Memory B cell (primary cell): Measurements from ENCODE around the gene RAPGEF2.

Experiments used
- ATAC-seq: fragments of 150-1000 bp; cut with Tn5 transposase; 2 replicates; pipeline ENCODE4 v1.10.0; 2021; ENCODE audit warnings: low read depth, mild to moderate bottlenecking, moderate library complexity
- DNase-seq, 2 donors: peaks; one replicate each; pipeline ENCODE4 v3.0.0; 2022; ENCODE audit warnings: low spot score in 2 of 2
- H3K27ac Mint-ChIP-seq: one replicate; pipeline ENCODE4 v1.8.0; 2022; ENCODE audit warnings: mild to moderate bottlenecking, moderate library complexity, mixed read lengths
- H3K27me3 Mint-ChIP-seq: one replicate; pipeline ENCODE4 v1.8.0; 2022; ENCODE audit warnings: mixed read lengths
- H3K36me3 Mint-ChIP-seq: one replicate; pipeline ENCODE4 v1.8.0; 2022; ENCODE audit warnings: mild to moderate bottlenecking, mixed read lengths
- H3K4me1 Mint-ChIP-seq: one replicate; pipeline ENCODE4 v1.8.0; 2022; ENCODE audit warnings: mixed read lengths
- H3K4me3 Mint-ChIP-seq: one replicate; pipeline ENCODE4 v1.8.0; 2022; ENCODE audit warnings: mild to moderate bottlenecking, moderate library complexity, mixed read lengths
- H3K9me3 Mint-ChIP-seq: one replicate; pipeline ENCODE4 v1.8.0; 2022; ENCODE audit warnings: mixed read lengths

Gene RAPGEF2

DNA sequence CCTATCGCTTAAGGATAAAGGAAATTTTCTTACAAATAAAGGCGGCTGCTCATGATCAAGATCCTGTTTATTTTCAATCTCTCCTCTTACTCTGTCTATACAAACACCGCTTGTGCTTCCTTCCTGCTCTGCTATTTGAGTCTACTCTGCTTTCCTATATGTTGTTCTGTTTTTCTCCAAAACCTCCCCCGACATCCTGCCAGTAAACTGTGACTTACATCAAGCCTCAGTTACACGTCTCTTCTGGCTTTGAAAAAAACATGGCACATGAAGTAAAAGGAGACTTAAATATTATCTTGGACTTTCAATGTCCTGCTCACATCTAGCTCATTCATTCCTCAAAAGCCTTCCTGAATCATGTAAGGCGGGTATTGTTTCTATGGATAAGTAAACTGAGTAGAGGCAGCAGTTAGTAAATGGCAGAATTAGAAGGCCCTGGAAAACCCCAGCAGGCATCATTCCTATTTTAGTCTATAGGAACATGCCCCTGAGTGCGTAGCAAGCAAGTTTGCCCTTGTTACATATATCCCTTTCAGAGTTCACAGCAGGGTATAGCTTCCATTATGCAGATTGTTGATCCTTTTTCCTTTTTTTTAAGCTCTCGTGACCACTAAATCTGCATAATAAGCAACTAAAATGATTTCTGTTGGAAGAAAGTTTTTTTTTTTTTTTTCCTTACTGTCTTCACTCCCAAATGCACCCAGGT is 280.1 kb downstream of the RAPGEF2 start:
- no peaks in the 10 kb centered on the region for H3K36me3 Mint-ChIP-seq

DNA sequence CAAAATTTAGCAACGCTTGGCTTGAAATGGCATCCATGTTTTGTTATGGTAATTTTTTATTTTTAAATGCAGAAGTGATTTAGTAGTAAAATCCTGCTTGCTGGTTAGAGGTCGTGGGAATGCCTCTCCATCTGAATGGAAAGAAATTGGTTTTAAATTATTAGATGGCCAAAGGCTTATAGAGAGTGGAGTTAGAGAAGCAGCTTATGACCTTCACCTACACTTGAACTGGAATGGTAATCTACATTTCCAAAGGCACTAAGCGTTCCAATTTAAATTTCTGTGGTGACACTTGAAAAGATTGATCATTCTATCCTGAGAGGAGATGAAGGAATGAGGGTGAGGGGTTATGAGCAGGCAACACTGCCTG is 280.7 kb downstream of the RAPGEF2 start:
- peaks cover 4% of the 10 kb centered on the region for H3K27me3 Mint-ChIP-seq
- no peak overlapping the region for H3K4me3 Mint-ChIP-seq
- H3K9me3 Mint-ChIP-seq, result peaks cover 8% of the 10 kb centered on the region
- no peak for DNase-seq
- no peaks in the 10 kb centered on the region for H3K36me3 Mint-ChIP-seq
- no peaks in the 10 kb centered on the region for H3K4me1 Mint-ChIP-seq
- H3K27ac Mint-ChIP-seq, result no peak overlapping the region
- no peak for ATAC-seq

More for the DNA sequence above, 280.1 kb downstream of the RAPGEF2 start:
- DNase-seq (no peak), ATAC-seq (no peak)
- H3K27me3 Mint-ChIP-seq, result peaks cover 4% of the 10 kb centered on the region
- no peaks in the 10 kb centered on the region for H3K4me1 Mint-ChIP-seq
- peaks cover 8% of the 10 kb centered on the region for H3K9me3 Mint-ChIP-seq
- H3K4me3 Mint-ChIP-seq, result no peak overlapping the region
- H3K27ac Mint-ChIP-seq, result no peak overlapping the region

DNA sequence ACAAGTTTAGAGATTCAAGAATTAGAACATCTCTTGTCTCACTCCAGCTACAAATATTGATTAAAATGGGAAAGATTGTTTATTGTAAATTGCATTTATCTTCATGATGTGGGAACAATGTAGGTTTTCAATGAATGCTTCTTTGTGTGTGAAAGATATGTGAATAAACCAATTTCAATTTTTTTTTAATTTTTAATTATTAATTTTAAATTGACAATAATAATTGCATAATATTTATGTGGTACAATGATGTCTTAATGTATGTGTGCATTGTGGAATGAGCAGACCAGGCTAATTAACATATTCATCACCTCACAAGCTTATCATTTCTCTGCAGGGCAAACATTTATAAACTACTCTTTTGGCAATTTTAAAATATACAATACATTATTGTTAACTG is 281.1 kb downstream of the RAPGEF2 start:
- no peak for ATAC-seq
- H3K4me3 Mint-ChIP-seq, result no peak overlapping the region
- no peaks in the 10 kb centered on the region for H3K4me1 Mint-ChIP-seq
- DNase-seq, result no peak
- H3K27me3 Mint-ChIP-seq, result peaks cover 4% of the 10 kb centered on the region
- H3K9me3 Mint-ChIP-seq, result peaks cover 8% of the 10 kb centered on the region
- H3K36me3 Mint-ChIP-seq, result no peaks in the 10 kb centered on the region
- H3K27ac Mint-ChIP-seq, result no peak overlapping the region

DNA sequence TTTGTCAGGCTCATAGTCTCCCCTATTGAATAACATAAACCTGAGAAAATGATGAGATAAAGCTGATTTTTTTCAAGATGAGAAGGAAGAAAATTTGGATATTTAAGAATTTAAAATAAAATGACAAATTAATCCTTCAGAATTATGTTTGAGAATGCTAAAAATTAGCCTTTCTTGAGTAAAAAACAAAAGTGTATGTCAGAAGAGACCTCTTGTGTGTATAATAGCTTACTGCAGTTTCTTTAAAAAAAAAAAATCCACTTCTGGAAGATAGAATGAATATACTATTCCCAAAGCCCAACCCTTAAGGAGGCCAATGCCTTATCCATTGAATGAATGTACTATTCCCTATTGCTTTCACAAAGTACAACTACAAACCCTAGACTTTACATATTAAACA is 281.8 kb downstream of the RAPGEF2 start:
- H3K9me3 Mint-ChIP-seq, result peaks cover 8% of the 10 kb centered on the region
- peaks cover 4% of the 10 kb centered on the region for H3K27me3 Mint-ChIP-seq
- no peaks in the 10 kb centered on the region for H3K4me1 Mint-ChIP-seq
- no peak overlapping the region for H3K27ac Mint-ChIP-seq
- no peak for ATAC-seq
- DNase-seq, result no peak
- no peaks in the 10 kb centered on the region for H3K36me3 Mint-ChIP-seq
- H3K4me3 Mint-ChIP-seq, result no peak overlapping the region

DNA sequence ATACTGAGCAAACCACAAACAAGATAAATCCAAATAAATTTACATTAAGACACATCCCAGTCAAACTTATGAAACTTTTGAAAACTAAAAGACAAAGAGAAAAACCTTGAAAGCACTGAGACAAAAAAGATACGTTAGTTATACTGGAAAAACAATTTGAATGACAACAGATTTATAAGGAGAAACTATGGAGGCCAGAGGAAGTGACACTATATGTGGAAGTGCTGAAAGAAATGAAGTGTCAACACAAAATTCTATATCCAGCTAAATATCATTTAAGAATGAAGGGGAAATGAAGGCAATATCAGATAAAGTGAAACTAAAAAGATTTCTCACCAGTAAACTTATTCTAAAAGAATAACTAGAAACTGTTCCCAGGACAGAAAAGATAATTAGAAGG is 283.7 kb downstream of the RAPGEF2 start:
- H3K36me3 Mint-ChIP-seq, result no peaks in the 10 kb centered on the region
- ATAC-seq, result no peak
- H3K27ac Mint-ChIP-seq, result no peak overlapping the region
- no peak overlapping the region for H3K4me3 Mint-ChIP-seq
- peaks cover 8% of the 10 kb centered on the region for H3K9me3 Mint-ChIP-seq
- no peaks in the 10 kb centered on the region for H3K4me1 Mint-ChIP-seq
- no peak for DNase-seq
- H3K27me3 Mint-ChIP-seq, result peaks cover 2% of the 10 kb centered on the region

DNA sequence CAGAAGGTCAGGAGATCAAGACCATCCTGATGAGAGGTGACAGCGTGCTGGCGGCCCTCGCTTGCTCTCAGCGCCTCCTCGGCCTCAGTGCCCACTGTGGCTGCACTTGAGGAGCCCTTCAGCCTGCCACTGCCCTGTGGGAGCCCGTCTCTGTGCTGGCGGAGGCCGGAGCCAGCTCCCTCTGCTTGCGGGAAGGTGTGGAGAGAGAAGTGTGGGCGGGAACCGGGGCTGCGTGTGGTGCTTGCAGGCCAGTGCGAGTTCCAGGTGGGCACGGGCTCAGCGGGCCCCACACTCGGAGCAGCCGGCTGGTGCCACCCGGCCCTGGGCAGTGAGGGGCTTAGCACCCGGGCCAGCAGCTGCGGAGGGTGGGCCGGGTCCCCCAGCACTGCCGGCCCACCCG is 286.9 kb downstream of the RAPGEF2 start:
- peaks cover 2% of the 10 kb centered on the region for H3K27me3 Mint-ChIP-seq
- ATAC-seq (no peak), DNase-seq (no peak)
- H3K36me3 Mint-ChIP-seq, result no peaks in the 10 kb centered on the region
- peaks cover 8% of the 10 kb centered on the region for H3K9me3 Mint-ChIP-seq
- no peak overlapping the region for H3K27ac Mint-ChIP-seq
- no peak overlapping the region for H3K4me3 Mint-ChIP-seq
- H3K4me1 Mint-ChIP-seq, result no peaks in the 10 kb centered on the region

DNA sequence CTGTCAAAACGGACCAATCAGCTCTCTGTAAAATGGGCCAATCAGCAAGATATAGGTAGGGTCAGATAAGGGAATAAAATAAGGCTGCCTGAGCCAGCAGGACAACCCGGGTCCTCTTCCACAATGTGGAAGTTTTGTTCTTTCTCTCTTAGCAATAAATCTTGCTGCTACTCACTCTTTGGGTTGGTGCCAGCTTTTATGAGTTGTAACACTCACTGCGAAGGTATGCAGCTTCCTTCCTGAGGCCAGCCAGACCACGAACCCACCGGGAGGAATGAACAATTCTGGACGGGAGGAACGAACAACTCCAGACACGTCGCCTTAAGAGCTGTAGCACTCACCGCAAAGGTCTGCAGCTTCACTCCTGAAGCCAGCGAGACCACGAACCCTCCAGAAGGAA is 287.8 kb downstream of the RAPGEF2 start:
- Mint-ChIP-seq H3K36me3 (no peaks in the 10 kb centered on the region), H3K27ac (no peak overlapping the region), H3K4me1 (no peaks in the 10 kb centered on the region), H3K9me3 (peaks cover 8% of the 10 kb centered on the region), H3K4me3 (no peak overlapping the region), H3K27me3 (no peaks in the 10 kb centered on the region)
- ATAC-seq, result no peak
- no peak for DNase-seq

DNA sequence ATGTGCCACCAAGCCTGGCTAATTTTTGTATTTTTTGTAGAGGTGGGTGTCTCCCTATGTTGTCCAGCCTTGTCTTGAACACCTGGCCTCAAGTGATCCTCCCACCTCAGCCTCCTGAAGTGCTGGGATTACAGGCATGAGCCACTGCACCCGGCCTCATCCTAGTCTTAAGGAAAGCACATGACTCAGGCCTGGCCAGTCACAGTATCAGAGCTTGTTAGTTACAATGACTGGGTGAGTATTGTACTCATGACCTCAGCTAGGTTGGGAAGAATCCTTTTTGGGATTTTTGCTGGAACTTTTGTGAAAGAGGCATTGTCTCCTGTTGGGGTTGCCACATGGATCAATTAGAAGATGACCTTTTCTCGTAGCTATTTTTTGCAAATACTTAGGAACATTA is 292.8 kb downstream of the RAPGEF2 start:
- Mint-ChIP-seq H3K4me3 (no peak overlapping the region), H3K9me3 (no peaks in the 10 kb centered on the region), H3K27me3 (peaks cover 4% of the 10 kb centered on the region), H3K4me1 (no peaks in the 10 kb centered on the region), H3K27ac (no peak overlapping the region), H3K36me3 (no peaks in the 10 kb centered on the region)
- ATAC-seq (no peak), DNase-seq (no peak)

DNA sequence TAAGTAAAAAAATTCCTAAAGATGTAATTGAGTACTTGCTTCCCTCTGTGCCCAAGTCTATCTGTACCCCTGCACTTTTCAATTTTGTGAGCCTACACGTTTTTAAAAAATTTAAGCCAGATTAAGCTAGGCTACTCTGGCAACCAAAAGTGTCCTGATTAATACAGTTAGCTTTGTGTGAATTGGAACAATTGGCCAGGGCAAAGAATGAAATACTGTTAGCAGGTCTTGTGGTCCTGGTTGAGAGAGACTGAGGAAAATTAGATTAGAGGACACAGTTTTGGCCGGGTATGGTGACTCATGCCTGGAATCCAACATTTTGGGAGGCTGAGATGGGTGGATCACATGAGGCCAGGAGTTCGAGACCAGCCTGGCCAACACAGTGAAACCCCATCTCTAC is 293.3 kb downstream of the RAPGEF2 start:
- no peaks in the 10 kb centered on the region for H3K4me1 Mint-ChIP-seq
- no peaks in the 10 kb centered on the region for H3K9me3 Mint-ChIP-seq
- H3K4me3 Mint-ChIP-seq, result no peak overlapping the region
- H3K36me3 Mint-ChIP-seq, result no peaks in the 10 kb centered on the region
- peaks cover 4% of the 10 kb centered on the region for H3K27me3 Mint-ChIP-seq
- DNase-seq, result no peak
- H3K27ac Mint-ChIP-seq, result no peak overlapping the region
- no peak for ATAC-seq

DNA sequence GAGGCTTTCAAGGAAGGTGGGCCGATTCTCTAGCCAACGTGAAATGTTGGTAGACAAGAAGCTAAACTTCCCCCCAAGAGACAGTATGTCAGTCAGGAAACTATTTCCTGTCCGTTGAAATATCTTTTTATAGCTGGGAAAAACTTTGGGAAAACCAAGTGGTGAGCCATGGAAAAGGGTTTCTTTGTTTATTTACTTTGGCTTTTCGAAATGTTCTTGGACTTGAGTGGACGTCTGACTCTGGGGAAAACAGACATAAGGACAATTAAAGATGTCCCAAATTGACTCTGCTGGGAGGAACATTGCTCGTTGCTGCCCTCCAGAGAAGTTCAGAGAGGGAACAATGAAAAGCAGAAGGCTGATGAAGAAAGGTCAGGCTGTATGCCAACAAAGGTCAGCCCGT is 295.4 kb downstream of the RAPGEF2 start:
- Mint-ChIP-seq H3K27ac (no peak overlapping the region), H3K4me3 (no peak overlapping the region), H3K4me1 (no peaks in the 10 kb centered on the region), H3K27me3 (peaks cover 10% of the 10 kb centered on the region), H3K36me3 (no peaks in the 10 kb centered on the region), H3K9me3 (no peaks in the 10 kb centered on the region)
- ATAC-seq, result no peak
- DNase-seq, result no peak

DNA sequence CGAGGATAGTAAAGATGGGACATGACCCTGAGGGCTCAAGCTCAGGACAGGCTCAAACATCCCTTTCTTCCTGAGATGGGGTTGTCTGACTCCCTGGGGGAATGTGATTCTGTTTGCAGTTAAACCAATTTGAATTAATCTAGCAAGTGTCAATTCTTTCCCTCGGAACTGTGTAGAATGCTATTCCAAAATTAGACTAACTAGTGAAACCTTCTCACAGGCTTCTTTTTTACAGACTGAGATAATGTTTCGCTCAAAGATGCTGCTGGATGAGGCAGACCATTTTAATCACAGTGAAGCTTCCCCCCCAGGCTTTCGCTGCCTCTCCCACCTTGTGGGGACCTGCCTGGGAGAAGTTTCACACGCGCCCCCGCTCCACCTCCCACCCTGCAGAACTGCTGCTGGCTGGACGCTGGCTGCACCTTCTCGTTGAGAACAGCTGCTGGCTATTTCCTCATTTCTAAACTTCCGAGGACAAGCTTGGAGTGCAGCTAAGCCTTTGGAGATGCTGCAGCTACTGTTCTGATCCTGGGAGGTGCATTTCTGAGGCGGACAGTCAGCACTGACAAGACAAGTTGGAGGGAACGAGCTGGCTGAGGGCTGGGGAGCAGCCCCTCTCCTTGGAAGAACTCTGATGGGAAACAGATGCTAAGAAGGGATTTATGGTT is 297.8 kb downstream of the RAPGEF2 start:
- no peak overlapping the region for H3K27ac Mint-ChIP-seq
- no peaks in the 10 kb centered on the region for H3K4me1 Mint-ChIP-seq
- H3K27me3 Mint-ChIP-seq, result peaks cover 10% of the 10 kb centered on the region
- H3K9me3 Mint-ChIP-seq, result no peaks in the 10 kb centered on the region
- ATAC-seq (no peak), DNase-seq (no peak)
- H3K4me3 Mint-ChIP-seq, result no peak overlapping the region
- no peaks in the 10 kb centered on the region for H3K36me3 Mint-ChIP-seq

DNA sequence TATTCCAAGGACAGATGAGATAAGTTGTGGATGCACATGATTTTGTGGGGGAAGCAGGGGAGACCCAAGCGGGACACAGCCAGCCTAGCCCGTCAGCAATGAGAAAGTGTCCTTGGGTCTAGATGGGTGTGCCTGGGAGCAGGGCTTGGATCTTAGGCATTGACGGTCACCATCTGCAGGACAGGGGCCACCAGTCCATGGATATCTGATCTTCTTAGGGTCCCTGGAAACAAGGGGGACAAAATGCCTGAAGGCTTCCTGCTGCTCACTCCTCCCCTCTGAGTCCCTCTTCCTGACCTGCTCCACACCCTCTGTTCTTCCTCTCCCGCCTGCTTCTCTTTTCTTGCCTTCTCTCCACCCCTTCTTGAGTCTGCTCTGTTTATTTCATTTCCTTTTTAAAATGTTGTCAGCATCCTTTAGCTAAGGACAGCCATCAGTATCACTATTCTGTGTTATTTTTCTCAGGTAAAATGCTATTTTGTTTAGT is 298.4 kb downstream of the RAPGEF2 start:
- ATAC-seq, result no peak
- Mint-ChIP-seq H3K9me3 (no peaks in the 10 kb centered on the region), H3K36me3 (no peaks in the 10 kb centered on the region), H3K27me3 (peaks cover 10% of the 10 kb centered on the region), H3K4me1 (no peaks in the 10 kb centered on the region), H3K4me3 (no peak overlapping the region), H3K27ac (no peak overlapping the region)
- no peak for DNase-seq

DNA sequence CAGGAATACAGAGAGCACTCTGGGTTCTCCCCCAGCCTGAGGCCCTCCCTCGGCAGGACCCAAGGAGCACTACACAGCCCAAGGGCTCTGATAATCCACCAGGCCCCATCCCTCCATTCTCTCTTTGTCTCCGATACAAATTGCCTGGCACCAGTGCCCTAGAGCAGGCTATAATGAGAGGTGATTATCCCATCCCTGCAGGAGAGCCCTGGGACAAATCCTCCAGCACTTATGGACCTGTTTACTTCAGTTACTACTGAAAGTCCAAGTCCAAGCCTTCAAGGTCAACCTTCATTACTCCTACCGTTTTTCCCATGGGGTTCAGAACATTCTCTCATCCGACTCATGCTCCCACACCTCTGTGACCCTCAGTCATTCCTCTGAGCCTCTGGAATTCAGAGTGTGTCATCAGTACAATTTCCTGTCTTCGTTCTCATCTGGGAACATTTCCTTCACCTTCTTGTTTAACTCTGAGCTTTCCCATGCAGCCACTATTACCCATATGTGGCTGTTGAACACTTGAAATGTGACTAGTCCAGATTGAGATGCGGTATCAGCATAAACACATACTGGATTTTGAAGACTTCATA is 299.0 kb downstream of the RAPGEF2 start:
- no peak for DNase-seq
- no peaks in the 10 kb centered on the region for H3K36me3 Mint-ChIP-seq
- H3K27me3 Mint-ChIP-seq, result peaks cover 10% of the 10 kb centered on the region
- no peaks in the 10 kb centered on the region for H3K4me1 Mint-ChIP-seq
- H3K4me3 Mint-ChIP-seq, result no peak overlapping the region
- ATAC-seq, result no peak
- H3K9me3 Mint-ChIP-seq, result no peaks in the 10 kb centered on the region
- H3K27ac Mint-ChIP-seq, result no peak overlapping the region
